Transverse colon (tissue), 4 donors: Measurements from ENCODE around the gene POLD1. TPM values are rescaled to one million over a fixed set of nuclear protein-coding genes. Genes with fewer than 3 reads are reported as not detected.
A peak's percentile ranks its signal among the peaks of the same experiment; 100 is the strongest.
"Not testable (repeated sequence)": the region's sequence is repeated elsewhere in the genome, so short reads cannot be mapped to it uniquely, and the experiment has no call there.

Experiments
- DNase-seq: peaks from one replicate; pipeline ENCODE4 v3.0.0-alpha.2; 2019
- H3K27ac ChIP-seq, 4 donors: fragments of 200-600 bp; sonication (generic); 2 replicates each; pipeline ENCODE4 v1.5.1; 2016 to 2018; ENCODE audit warnings: inconsistent platforms in 4 of 4
- H3K27me3 ChIP-seq: fragments of 200-600 bp; sonication (generic); 2 replicates; pipeline ENCODE4 v1.5.1; 2017; ENCODE audit warnings: inconsistent platforms
- H3K36me3 ChIP-seq, 4 donors: fragments of 200-600 bp; sonication (generic); 2 replicates each; pipeline ENCODE4 v1.5.1; 2017 to 2019; ENCODE audit warnings: inconsistent platforms in 4 of 4
- H3K4me1 ChIP-seq, 4 donors: fragments of 200-600 bp; sonication (generic); 2 replicates each; pipeline ENCODE4 v1.5.1; 2017 to 2020; ENCODE audit warnings: inconsistent platforms in 4 of 4
- H3K4me3 ChIP-seq, 4 donors: fragments of 200-600 bp; sonication (generic); 1 replicate in 1 of 4; 2 replicates in 3 of 4; pipeline versions ENCODE4 v1.5.1 to v1.6.1; 2017 to 2019; ENCODE audit warnings: inconsistent platforms in 4 of 4
- H3K9me3 ChIP-seq, 2 donors: fragments of 200-600 bp; sonication (generic); 2 replicates each; pipeline ENCODE4 v1.5.1; 2017 to 2019; ENCODE audit warnings: inconsistent platforms in 2 of 2
- EP300 ChIP-seq: sonication (generic); formaldehyde crosslinking; IDR thresholded peaks from one replicate; pipeline ENCODE4 v1.6.1; 2017; ENCODE audit warnings: antibody characterized with exemption, low read depth
- POLR2A ChIP-seq: fragments of 450-650 bp; IDR thresholded peaks from one replicate; pipeline ENCODE4 v1.6.1; 2016; ENCODE audit warnings: antibody characterized with exemption, mild to moderate bottlenecking, moderate library complexity
- POLR2AphosphoS5 ChIP-seq, 3 donors: sonication (generic); formaldehyde crosslinking; IDR thresholded peaks; one replicate each; pipeline ENCODE4 v1.6.1; 2016; ENCODE audit warnings: antibody characterized with exemption in 3 of 3
- WGBS, 2 donors: methylation state at CpG; one replicate each; pipeline ENCODE4 v1.1.5; 2018; ENCODE audit warnings: low coverage in 1 of 2; 5-methylcytosine and 5-hydroxymethylcytosine counted together
- in situ Hi-C, 4 donors: fragments of 200-750 bp; cut with MboI; loops; one replicate each; pipeline versions ENCODE4 v1.15.0 to v1.15.1; 2017; ENCODE audit warnings: low sequenced_read_pairs in 3 of 4, low pct_ligation_motif_present in 1 of 4, low pct_unique_long_range_greater_than_20kb in 1 of 4
- intact Hi-C: fragments of 100-400 bp; cut with DNase I; formaldehyde crosslinking; loops from one replicate; pipeline ENCODE4 v1.15.1; 2023; ENCODE audit warnings: low total_unique reads
- total RNA-seq, 4 donors: library from RNA; depleted of rRNA; stranded (reverse); fragments of >200 nt; gene quantifications; one replicate each; pipeline ENCODE4 v1.1.0, GENCODE V29; 2016
- TF ChIP-seq, protein P1 (sequence below), 5 experiments: fragments of 200-600 bp in 3 of 5; fragments of 450-650 bp in 2 of 5; sonication (generic) in 3 of 5; IDR thresholded peaks; 1 replicate in 2 of 5; 2 replicates in 3 of 5; pipeline ENCODE4 v1.5.1; 2016 to 2017; ENCODE audit warnings: antibody characterized with exemption in 5 of 5, inconsistent platforms in 3 of 5, mild to moderate bottlenecking in 2 of 5, moderate library complexity in 1 of 5

Gene POLD1
- total RNA-seq, 4 donors from 2014 or later = 14.6 to 59.1 (median 25.9) TPM

DNA sequence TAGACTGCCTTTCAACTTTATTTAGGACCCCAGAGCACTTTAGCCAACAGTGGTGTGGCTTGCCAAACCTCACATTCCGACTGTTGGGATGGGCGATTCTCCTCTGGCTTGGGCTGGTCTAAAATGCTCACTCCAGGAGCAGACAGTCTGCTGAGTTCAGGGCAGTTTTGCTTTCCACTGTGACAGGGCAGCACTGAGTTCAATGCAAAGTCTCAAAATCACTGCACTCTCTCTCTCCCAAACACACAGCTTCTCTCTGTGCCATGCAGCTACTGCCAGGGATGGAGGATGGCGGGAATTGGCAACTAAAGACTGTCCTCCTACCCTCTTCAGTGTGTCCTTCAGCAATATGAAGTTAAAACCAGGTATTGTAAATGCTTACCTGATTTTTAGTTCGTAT is 31.9 kb upstream of the POLD1 start:
- H3K36me3 ChIP-seq = no peaks in the 10 kb centered on the region
- peaks cover 0 to 4% (median under 1%) of the 10 kb centered on the region in 4 donors for H3K4me1 ChIP-seq
- no peak overlapping the region for H3K27ac ChIP-seq
- H3K27me3 ChIP-seq = no peaks in the 10 kb centered on the region
- DNase-seq = no peak
- in situ Hi-C loops (loop anchor here (10.0 to 25.0 kb wide), 2 partner anchors 110 to 433 kb away; no protein-coding TSS in a partner anchor), intact Hi-C loops (no loop called here)
- TF ChIP-seq POLR2AphosphoS5 (IDR thresholded peaks at IDR 0.05) (no peak), POLR2A (no peak), EP300 (no peak)
- TF ChIP-seq, protein P1, sequence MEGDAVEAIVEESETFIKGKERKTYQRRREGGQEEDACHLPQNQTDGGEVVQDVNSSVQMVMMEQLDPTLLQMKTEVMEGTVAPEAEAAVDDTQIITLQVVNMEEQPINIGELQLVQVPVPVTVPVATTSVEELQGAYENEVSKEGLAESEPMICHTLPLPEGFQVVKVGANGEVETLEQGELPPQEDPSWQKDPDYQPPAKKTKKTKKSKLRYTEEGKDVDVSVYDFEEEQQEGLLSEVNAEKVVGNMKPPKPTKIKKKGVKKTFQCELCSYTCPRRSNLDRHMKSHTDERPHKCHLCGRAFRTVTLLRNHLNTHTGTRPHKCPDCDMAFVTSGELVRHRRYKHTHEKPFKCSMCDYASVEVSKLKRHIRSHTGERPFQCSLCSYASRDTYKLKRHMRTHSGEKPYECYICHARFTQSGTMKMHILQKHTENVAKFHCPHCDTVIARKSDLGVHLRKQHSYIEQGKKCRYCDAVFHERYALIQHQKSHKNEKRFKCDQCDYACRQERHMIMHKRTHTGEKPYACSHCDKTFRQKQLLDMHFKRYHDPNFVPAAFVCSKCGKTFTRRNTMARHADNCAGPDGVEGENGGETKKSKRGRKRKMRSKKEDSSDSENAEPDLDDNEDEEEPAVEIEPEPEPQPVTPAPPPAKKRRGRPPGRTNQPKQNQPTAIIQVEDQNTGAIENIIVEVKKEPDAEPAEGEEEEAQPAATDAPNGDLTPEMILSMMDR (IDR thresholded peaks at IDR 0.05) = no peak
- 50 to 77% methylated on average over 1 to 4 of the region's 4 CpGs for WGBS, 2 donors
- H3K4me3 ChIP-seq = no peak overlapping the region
- no peaks in the 10 kb centered on the region for H3K9me3 ChIP-seq

DNA sequence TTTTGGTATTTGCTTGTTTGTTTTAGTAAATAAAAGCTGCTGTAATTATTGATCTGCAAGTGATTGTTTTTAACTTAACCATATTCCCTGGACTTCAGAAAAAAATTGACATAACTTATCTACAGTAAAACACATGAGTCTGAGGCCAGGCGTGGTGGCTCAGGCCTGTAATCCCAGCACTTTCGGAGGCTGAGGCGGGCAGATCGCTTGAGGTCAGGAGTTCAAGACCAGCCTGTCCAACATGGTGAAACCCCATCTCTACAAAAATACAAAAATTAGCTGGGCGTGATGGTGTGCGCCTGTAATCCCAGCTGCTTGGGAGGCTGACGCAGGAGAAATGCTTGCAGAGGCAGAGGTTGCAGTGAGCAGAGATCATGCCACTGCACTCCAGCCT is 30.7 kb upstream of the POLD1 start:
- H3K27ac ChIP-seq, H3K4me3 ChIP-seq, intact Hi-C loops, H3K9me3 ChIP-seq, H3K36me3 ChIP-seq, DNase-seq, H3K27me3 ChIP-seq: not testable (repeated sequence)
- in situ Hi-C loops = loop anchor here (10.0 to 25.0 kb wide), 2 partner anchors 109 to 431 kb away; no protein-coding TSS in a partner anchor
- 90 to 98% methylated on average over 2 to 7 of the region's 7 CpGs for WGBS, 2 donors
- peaks cover 0 to 10% (median 8%) of the 10 kb centered on the region in 4 donors for H3K4me1 ChIP-seq

DNA sequence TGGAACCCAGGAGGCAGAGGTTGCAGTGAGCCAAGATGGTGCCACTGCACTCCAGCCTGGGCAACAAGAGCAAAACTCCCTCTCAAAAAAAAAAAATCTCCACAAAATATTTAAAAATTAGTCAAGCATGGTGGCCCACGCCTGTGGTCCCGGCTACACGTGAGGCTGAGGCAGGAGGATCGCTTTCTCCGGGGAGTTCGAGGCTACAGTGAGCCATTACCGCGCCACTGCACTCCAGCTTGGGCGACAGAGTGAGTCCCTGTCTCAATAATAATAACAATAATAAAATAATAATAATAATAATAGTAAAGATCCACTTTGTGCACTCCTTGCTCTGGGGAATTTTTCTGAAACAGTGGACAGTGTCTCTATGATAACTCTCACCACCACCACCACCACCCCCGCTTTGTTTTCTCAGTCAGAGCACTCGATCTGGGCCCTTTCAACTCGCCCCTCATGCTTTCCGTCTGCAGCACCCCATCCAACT is 27.4 kb upstream of the POLD1 start:
- intact Hi-C loops (no loop called here), in situ Hi-C loops (loop anchor here (10.0 to 25.0 kb wide), 2 partner anchors 106 to 428 kb away; no protein-coding TSS in a partner anchor)
- H3K27ac ChIP-seq = peak overlapping the region in 1 of 4 donors; percentile 84

DNA sequence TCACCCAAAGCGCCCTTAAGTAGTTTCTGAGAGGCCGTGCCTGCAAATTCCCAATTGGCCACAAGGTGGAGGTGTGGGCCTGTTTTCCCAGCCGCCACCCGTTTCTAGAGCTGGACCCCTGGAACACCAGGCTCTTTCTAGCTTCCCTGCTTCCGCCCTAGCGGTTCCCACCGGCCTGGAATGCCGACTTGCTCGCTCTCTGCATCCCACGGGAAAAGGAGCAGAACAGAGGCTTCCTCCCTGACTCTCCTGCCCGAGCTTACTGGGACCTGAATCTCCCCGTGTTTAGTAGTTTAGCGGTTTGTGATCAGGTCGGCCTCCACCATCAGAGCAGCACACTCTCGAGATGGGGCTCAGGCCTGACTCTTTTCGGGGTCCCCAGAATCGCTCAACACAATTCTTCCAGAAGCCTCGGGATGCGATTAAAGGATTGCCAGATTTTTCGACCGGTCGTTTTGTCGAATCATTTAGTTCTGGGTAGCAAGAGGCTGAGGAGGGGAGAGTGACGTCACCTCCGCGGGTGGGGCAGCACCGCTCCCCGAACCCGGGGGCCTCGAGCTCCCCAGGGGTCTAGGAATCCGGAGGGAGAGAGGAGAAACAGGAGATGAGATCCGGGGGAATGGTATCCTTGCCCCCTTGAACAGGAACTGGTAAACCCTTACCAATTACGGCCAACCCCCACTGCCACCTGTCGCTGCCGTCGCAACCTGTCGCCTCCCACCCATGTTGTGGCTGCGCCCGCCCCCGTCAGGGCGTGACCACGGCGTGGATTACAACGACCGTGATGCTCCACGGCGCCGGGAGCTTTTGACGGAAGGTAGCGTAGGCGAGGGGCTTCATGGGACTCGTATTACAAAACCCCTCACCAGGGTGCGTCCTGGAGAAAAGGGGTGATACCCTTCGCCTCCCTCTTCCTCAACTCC is 26.7 kb upstream of the POLD1 start:
- peak overlapping the region; percentile 79 to 84 (median 81) for H3K27ac ChIP-seq
- in situ Hi-C loops (loop anchor here (10.0 to 25.0 kb wide), 2 partner anchors 105 to 427 kb away; no protein-coding TSS in a partner anchor), intact Hi-C loops (no loop called here)
- no peaks in the 10 kb centered on the region for H3K9me3 ChIP-seq
- H3K4me1 ChIP-seq = peaks cover 0 to 11% (median 9%) of the 10 kb centered on the region in 4 donors
- 19% methylated on average over 54 of the region's 54 CpGs; no CpG with 5 or more reads in 1 of the 2 donors for WGBS, 2 donors
- no peaks in the 10 kb centered on the region for H3K36me3 ChIP-seq
- peak; percentile 79 for DNase-seq
- H3K4me3 ChIP-seq = peak overlapping the region in 3 of 4 donors; percentile 13 to 52 (median 34)
- TF ChIP-seq EP300 = no peak
- TF ChIP-seq POLR2AphosphoS5 (IDR thresholded peaks at IDR 0.05) = peak in 1 of 3 donors; percentile 44
- peak; percentile 14 for TF ChIP-seq POLR2A
- TF ChIP-seq, protein P1 (IDR thresholded peaks at IDR 0.05) = peak; percentile 88 to 93 (median 92)
- no peaks in the 10 kb centered on the region for H3K27me3 ChIP-seq

More for the DNA sequence above, 27.4 kb upstream of the POLD1 start:
- Histone ChIP-seq H3K36me3 (no peaks in the 10 kb centered on the region), H3K9me3 (no peaks in the 10 kb centered on the region), H3K4me3 (peak overlapping the region in 1 of 4 donors; percentile 34), H3K4me1 (peaks cover 0 to 11% (median 9%) of the 10 kb centered on the region in 4 donors), H3K27me3 (no peaks in the 10 kb centered on the region)
- TF ChIP-seq POLR2A (no peak), POLR2AphosphoS5 (IDR thresholded peaks at IDR 0.05) (no peak), EP300 (no peak)
- TF ChIP-seq, protein P1 (IDR thresholded peaks at IDR 0.05) = no peak
- DNase-seq = no peak
- 38% methylated on average over 9 to 13 of the region's 13 CpGs for WGBS, 2 donors
